ENCODE results near the gene ADAMTS2.

GRCh38 chr5:179164331-179165311 is 180.6 kb downstream of the ADAMTS2 start:
- no peak for TF ChIP-seq SP1 (IDR thresholded peaks at IDR 0.05; ENCODE audit: low read depth)
- TF ChIP-seq JUND (IDR thresholded peaks at IDR 0.05), result no peak
- TF ChIP-seq CTCF (IDR thresholded peaks at IDR 0.05 in 2 of 3, conservative IDR thresholded peaks at IDR 0.05 in 1 of 3; ENCODE audit: borderline replicate concordance in 1 of 3, insufficient read depth in 1 of 3, low read depth in 2 of 3, low read length in 2 of 3), result no peak
- no peak for TF ChIP-seq EGR1 (IDR thresholded peaks at IDR 0.05; ENCODE audit: low read depth)
- no peak for TF ChIP-seq YY1 (IDR thresholded peaks at IDR 0.05; ENCODE audit: extremely low read depth, insufficient replicate concordance, low read depth, low read length)
- TF ChIP-seq POLR2A (IDR thresholded peaks at IDR 0.05; ENCODE audit: borderline replicate concordance, extremely low read depth, insufficient read depth, insufficient read length), result no peak
- no peak for TF ChIP-seq POLR2AphosphoS5 (IDR thresholded peaks at IDR 0.05; ENCODE audit: low read depth, low read length)
- no peak for TF ChIP-seq EZH2 (IDR thresholded peaks at IDR 0.05)
- TF ChIP-seq REST (IDR thresholded peaks at IDR 0.05; ENCODE audit: low read depth), result no peak

Data from HCT116 (cell line).